B cell (primary cell): ENCODE results near the gene CTSL. TPM values are rescaled to one million over a fixed set of nuclear protein-coding genes. Genes with fewer than 3 reads are reported as not detected.

Experiments
- ATAC-seq: fragments of 200-7000 bp; cut with Tn5 transposase; one replicate; pipeline ENCODE4 v1.10.0; 2021; ENCODE audit warnings: low read depth, mild to moderate bottlenecking, moderate number of reproducible peaks, moderate library complexity
- CTCF ChIA-PET: fragments of 350-600 bp; sonication (Branson Sonifier 250); formaldehyde crosslinking; loops from one replicate; lab custom pipeline; 2021; ENCODE audit warnings: antibody characterized with exemption, inconsistent platforms; lab: Charles Lee
- POLR2A ChIA-PET: fragments of 350-600 bp; sonication (Branson Sonifier 250); formaldehyde crosslinking; loops from one replicate; lab custom pipeline; 2021; ENCODE audit warnings: antibody characterized with exemption; lab: Charles Lee
- DNase-seq: peaks from one replicate; pipeline ENCODE4 v3.0.0; 2013
- H2AFZ ChIP-seq: 2 replicates; pipeline ENCODE4 v1.6.1; 2012; ENCODE audit warnings: mild to moderate bottlenecking, low read depth, low read length; ENCODE audit not compliant: insufficient read depth, poor library complexity, severe bottlenecking
- H3K27ac ChIP-seq, 2 donors: 1 replicate in 1 of 2; 2 replicates in 1 of 2; pipeline ENCODE4 v1.5.1; 2012 to 2013; ENCODE audit warnings: low read length in 2 of 2, mild to moderate bottlenecking in 2 of 2, moderate library complexity in 1 of 2
- H3K27me3 ChIP-seq, 4 experiments: fragments of 200-600 bp in 1 of 4; sonication (generic) in 1 of 4; replicated peaks in 1 of 4; 1 replicate in 2 of 4; 2 replicates in 2 of 4; pipeline versions ENCODE4 v1.6.1 to v1.7.0; 2013 to 2016; ENCODE audit warnings: low read length in 3 of 4, mild to moderate bottlenecking in 2 of 4, mixed read lengths in 1 of 4, moderate library complexity in 1 of 4; ENCODE audit not compliant: insufficient read depth in 4 of 4, control insufficient read depth in 3 of 4; ENCODE audit errors: control extremely low read depth in 1 of 4
- H3K36me3 ChIP-seq, 2 experiments: replicated peaks in 1 of 2; 1 replicate in 1 of 2; 2 replicates in 1 of 2; pipeline versions ENCODE4 v1.6.1 to v1.7.1; 2013; ENCODE audit warnings: low read length in 1 of 2; ENCODE audit not compliant: insufficient read depth in 2 of 2, control insufficient read depth in 1 of 2; ENCODE audit errors: control extremely low read depth in 1 of 2, extremely low read depth in 1 of 2
- H3K4me1 ChIP-seq, 2 donors: fragments of 200-600 bp in 1 of 2; sonication (generic) in 1 of 2; 1 replicate in 1 of 2; 2 replicates in 1 of 2; pipeline versions ENCODE4 v1.5.1 to v1.6.1; 2013 to 2017; ENCODE audit warnings: low read length in 2 of 2; ENCODE audit not compliant: control insufficient read depth in 2 of 2, insufficient read depth in 2 of 2
- H3K4me2 ChIP-seq: replicated peaks from 2 replicates; pipeline ENCODE3; 2012; ENCODE audit warnings: mild to moderate bottlenecking, low read depth, low read length; ENCODE audit not compliant: poor library complexity, severe bottlenecking
- H3K4me3 ChIP-seq, 5 experiments: fragments of 200-600 bp in 1 of 5; sonication (generic) in 1 of 5; 1 replicate in 3 of 5; 2 replicates in 2 of 5; pipeline versions ENCODE4 v1.5.1 to v1.7.0; 2011 to 2016; ENCODE audit warnings: low read length in 4 of 5, mild to moderate bottlenecking in 4 of 5, low read depth in 2 of 5, control low read depth in 1 of 5, moderate library complexity in 1 of 5; ENCODE audit not compliant: insufficient read depth in 1 of 5; ENCODE audit errors: control extremely low read depth in 1 of 5, extremely low read depth in 1 of 5
- H3K79me2 ChIP-seq: fragments of 200-600 bp; sonication (generic); one replicate; pipeline ENCODE4 v1.6.0; 2016; ENCODE audit warnings: low read length; ENCODE audit not compliant: control insufficient read depth, insufficient read depth
- H3K9ac ChIP-seq: fragments of 200-600 bp; sonication (generic); 2 replicates; pipeline ENCODE4 v1.6.1; 2017; ENCODE audit warnings: mild to moderate bottlenecking, low read length, moderate library complexity
- H3K9me3 ChIP-seq, 3 donors: one replicate each; pipeline versions ENCODE4 v1.6.1 to v1.7.1; 2013; ENCODE audit warnings: low read length in 2 of 3; ENCODE audit not compliant: control insufficient read depth in 2 of 3, insufficient read depth in 1 of 3; ENCODE audit errors: control extremely low read depth in 1 of 3
- H4K20me1 ChIP-seq: 2 replicates; pipeline ENCODE4 v1.6.0; 2012; ENCODE audit warnings: mild to moderate bottlenecking, low read length; ENCODE audit not compliant: insufficient read depth, control insufficient read depth, poor library complexity, severe bottlenecking
- H3K27ac Mint-ChIP-seq: one replicate; pipeline ENCODE4 v1.8.0; 2021; ENCODE audit warnings: mixed read lengths
- H3K27me3 Mint-ChIP-seq: one replicate; pipeline ENCODE4 v1.8.0; 2021; ENCODE audit warnings: mixed read lengths
- H3K4me1 Mint-ChIP-seq: one replicate; pipeline ENCODE4 v1.8.0; 2021; ENCODE audit warnings: mixed read lengths
- H3K4me3 Mint-ChIP-seq: one replicate; pipeline ENCODE4 v1.8.0; 2021; ENCODE audit warnings: mixed read lengths
- H3K9me3 Mint-ChIP-seq: one replicate; pipeline ENCODE4 v1.8.0; 2022; ENCODE audit warnings: mixed read lengths; ENCODE audit not compliant: insufficient read depth
- EZH2 ChIP-seq: IDR thresholded peaks from 2 replicates; pipeline ENCODE4 v1.6.1; 2012; ENCODE audit warnings: borderline replicate concordance, low read depth, mild to moderate bottlenecking, moderate library complexity, low read length; ENCODE audit not compliant: insufficient read depth, poor library complexity, severe bottlenecking
- WGBS: methylation state at CpG from one replicate; pipeline ENCODE4 v1.1.5; 2013; ENCODE audit warnings: missing lambda C conversion rate; ENCODE audit not compliant: insufficient coverage; 5-methylcytosine and 5-hydroxymethylcytosine counted together
- intact Hi-C: fragments of 100-400 bp; cut with micrococcal nuclease; formaldehyde crosslinking; loops from one replicate; pipeline ENCODE4 v1.10.0; 2022
- polyA plus RNA-seq: library from polyadenylated mRNA; depleted of rRNA; stranded (reverse); fragments of >200 nt; gene quantifications from 2 replicates; pipeline ENCODE4 v1.2.3, GENCODE V29; 2012
- total RNA-seq, 2 donors: library from RNA; stranded (reverse); fragments of 120-200 nt in 1 of 2; gene quantifications; 1 replicate in 1 of 2; 2 replicates in 1 of 2; pipeline versions ENCODE4 v1.2.3 to v1.2.4, GENCODE V29; 2013 to 2022
- TF ChIP-seq, protein P1 (sequence below): fragments of 200-600 bp; IDR thresholded peaks from one replicate; pipeline ENCODE4 v1.8.0; 2022; ENCODE audit warnings: antibody characterized with exemption, mild to moderate bottlenecking

CTSL gene
- total and polyA plus RNA-seq, 2 donors (not counting 1 experiment from before 2014, with no cell fraction given) = 0.13 to 0.74 TPM

DNA sequence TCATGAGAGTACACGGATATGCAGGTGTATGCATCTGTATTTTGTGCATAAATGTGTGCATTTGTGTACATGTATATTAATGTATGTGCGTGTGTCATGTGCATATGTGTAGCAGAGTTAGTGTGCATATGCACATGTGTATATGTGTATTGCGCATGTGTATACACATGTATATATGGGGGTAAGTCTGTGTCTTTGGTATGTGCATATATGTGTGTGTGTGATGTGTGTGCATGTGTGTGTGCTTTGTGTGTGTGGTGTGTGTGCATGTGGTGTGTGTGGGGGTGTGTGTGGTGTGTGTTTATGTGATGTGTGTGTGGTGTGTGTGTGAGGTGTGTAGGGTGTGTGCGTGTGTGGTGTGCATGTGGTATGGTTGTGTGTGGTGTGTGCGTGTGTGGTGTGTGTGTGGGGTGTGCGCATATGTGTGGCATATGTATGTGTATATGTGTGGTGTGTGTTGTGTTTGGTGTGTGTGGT, 13.1 kb upstream of the CTSL start:
- Histone ChIP-seq H4K20me1 (no peaks in the 10 kb centered on the region), H3K27ac (no peak overlapping the region), H3K9ac (no peak overlapping the region), H3K36me3 (no peaks in the 10 kb centered on the region), H3K9me3 (no peaks in the 10 kb centered on the region), H3K4me3 (no peak overlapping the region), H2AFZ (no peak overlapping the region), H3K27me3 (no peaks in the 10 kb centered on the region), H3K4me2 (no peak overlapping the region), H3K79me2 (no peaks in the 10 kb centered on the region), H3K4me1 (no peaks in the 10 kb centered on the region)
- H3K4me3 Mint-ChIP-seq = no peak overlapping the region
- ATAC-seq (no peak), DNase-seq (no peak)
- H3K9me3 Mint-ChIP-seq = no peaks in the 10 kb centered on the region
- intact Hi-C loops = no loop called here
- no peak overlapping the region for H3K27ac Mint-ChIP-seq
- no peaks in the 10 kb centered on the region for H3K4me1 Mint-ChIP-seq
- WGBS = over 99% methylated on average over 6 of the region's 6 CpGs
- POLR2A ChIA-PET = no interaction called here
- H3K27me3 Mint-ChIP-seq = peaks cover under 1% of the 10 kb centered on the region
- TF ChIP-seq, protein P1, sequence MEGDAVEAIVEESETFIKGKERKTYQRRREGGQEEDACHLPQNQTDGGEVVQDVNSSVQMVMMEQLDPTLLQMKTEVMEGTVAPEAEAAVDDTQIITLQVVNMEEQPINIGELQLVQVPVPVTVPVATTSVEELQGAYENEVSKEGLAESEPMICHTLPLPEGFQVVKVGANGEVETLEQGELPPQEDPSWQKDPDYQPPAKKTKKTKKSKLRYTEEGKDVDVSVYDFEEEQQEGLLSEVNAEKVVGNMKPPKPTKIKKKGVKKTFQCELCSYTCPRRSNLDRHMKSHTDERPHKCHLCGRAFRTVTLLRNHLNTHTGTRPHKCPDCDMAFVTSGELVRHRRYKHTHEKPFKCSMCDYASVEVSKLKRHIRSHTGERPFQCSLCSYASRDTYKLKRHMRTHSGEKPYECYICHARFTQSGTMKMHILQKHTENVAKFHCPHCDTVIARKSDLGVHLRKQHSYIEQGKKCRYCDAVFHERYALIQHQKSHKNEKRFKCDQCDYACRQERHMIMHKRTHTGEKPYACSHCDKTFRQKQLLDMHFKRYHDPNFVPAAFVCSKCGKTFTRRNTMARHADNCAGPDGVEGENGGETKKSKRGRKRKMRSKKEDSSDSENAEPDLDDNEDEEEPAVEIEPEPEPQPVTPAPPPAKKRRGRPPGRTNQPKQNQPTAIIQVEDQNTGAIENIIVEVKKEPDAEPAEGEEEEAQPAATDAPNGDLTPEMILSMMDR = no peak
- TF ChIP-seq EZH2 = no peak
- CTCF ChIA-PET = no interaction called here

DNA sequence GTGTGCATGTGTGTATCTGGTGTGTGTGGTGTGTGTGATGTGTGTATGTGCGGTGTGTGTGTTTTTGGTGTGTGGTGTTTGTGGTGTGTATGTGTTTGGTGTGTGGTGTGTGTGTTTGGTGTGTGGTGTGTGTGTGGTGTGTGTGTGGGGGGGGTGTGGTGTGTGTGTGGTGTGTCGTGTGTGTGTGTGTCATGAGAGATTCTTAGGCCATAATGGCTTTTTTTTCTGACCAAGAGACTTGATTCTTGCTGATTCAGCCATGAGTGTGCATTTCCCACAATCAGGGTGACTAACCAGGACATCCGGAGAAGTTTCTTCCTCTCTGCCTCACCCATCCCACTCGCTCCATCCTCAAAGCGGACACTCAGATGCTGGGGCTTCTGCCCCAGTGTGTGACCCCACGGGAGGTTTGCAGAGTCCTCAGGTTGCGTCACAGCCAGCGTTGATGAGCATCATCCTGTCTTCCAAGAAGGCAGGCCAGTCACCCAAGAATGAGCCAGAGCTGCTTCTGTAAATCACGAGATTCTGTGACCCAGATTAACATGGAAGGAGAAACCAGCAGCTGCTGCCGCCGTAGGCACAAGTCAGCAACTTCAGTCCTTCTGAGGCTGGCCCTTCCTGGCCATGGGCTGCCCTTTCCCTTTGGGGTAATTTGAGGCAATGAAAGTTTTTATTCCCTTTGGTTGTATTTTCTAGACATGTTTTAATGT, 12.5 kb upstream of the CTSL start:
- Histone ChIP-seq H3K4me3 (no peak overlapping the region), H3K4me2 (no peak overlapping the region), H3K4me1 (no peaks in the 10 kb centered on the region), H3K27ac (no peak overlapping the region), H4K20me1 (no peaks in the 10 kb centered on the region), H3K9ac (no peak overlapping the region), H2AFZ (no peak overlapping the region), H3K36me3 (no peaks in the 10 kb centered on the region), H3K9me3 (no peaks in the 10 kb centered on the region), H3K27me3 (no peaks in the 10 kb centered on the region), H3K79me2 (no peaks in the 10 kb centered on the region)
- whole genome bisulfite sequencing = 79% methylated on average over 11 of the region's 11 CpGs
- CTCF ChIA-PET = no interaction called here
- DNase-seq = no peak
- no peaks in the 10 kb centered on the region for H3K4me1 Mint-ChIP-seq
- POLR2A ChIA-PET = no interaction called here
- no peaks in the 10 kb centered on the region for H3K9me3 Mint-ChIP-seq
- H3K4me3 Mint-ChIP-seq = no peak overlapping the region
- no peak overlapping the region for H3K27ac Mint-ChIP-seq
- ATAC-seq = no peak
- no peak for TF ChIP-seq EZH2
- TF ChIP-seq, protein P1 = no peak
- intact Hi-C loops = no loop called here
- H3K27me3 Mint-ChIP-seq = peaks cover 6% of the 10 kb centered on the region
